Measurements from ENCODE around the gene C3orf62.
A peak's percentile ranks its signal among the peaks of the same experiment; 100 is the strongest.

Gene C3orf62

DNA sequence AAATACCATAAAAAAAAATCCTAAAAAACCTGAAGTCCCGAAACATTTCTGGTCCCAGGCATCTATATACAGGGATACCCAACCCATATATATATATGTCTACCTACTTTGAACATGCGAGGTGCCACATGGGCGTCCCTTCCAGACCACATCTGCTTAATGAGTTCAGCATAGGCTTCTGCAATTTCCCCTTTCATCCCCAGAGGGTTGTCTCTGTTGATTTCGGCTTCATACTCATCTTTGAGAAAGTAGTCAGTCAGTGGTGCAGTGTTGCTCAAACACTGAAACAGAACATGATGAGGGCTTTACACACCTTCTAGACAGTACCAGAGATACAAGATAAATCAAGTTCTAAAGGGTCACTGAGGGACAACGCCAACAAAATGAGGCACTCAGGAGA lies 28.6 kb upstream of the C3orf62 start:
- CTCF ChIA-PET: interaction anchor here (1.4 kb wide), 1 partner anchor 11 kb away, joined by 3 read pairs; no protein-coding TSS in a partner anchor
- 100% methylated on average over 5 of the region's 5 CpGs for WGBS (ENCODE audit: insufficient coverage)
- H3K4me1 ChIP-seq (ENCODE audit: control extremely low read depth in 1 of 4, control insufficient read depth in 4 of 4, insufficient read depth in 4 of 4, low read length in 3 of 4): no peaks in the 10 kb centered on the region
- no peaks in the 10 kb centered on the region for H3K27me3 ChIP-seq (replicated peaks in 2 of 5; ENCODE audit: control insufficient read depth in 4 of 5, insufficient read depth in 5 of 5, low read length in 4 of 5)
- no peaks in the 10 kb centered on the region for H3K9me3 ChIP-seq (ENCODE audit: control extremely low read depth in 1 of 5, control insufficient read depth in 4 of 5, insufficient read depth in 2 of 5, low read depth in 1 of 5, low read length in 4 of 5)
- POLR2A ChIA-PET: interaction anchor here (0.8 kb wide), 1 partner anchor 124 kb away, joined by 3 read pairs; no protein-coding TSS in a partner anchor
- H3K4me3 ChIP-seq (ENCODE audit: control insufficient read depth in 1 of 7, extremely low read depth in 1 of 7, insufficient read depth in 4 of 7, low read depth in 2 of 7, low read length in 6 of 7): no peak overlapping the region
- no peak overlapping the region for H3K27ac ChIP-seq (ENCODE audit: insufficient read depth in 1 of 2, low read depth in 1 of 2, low read length in 2 of 2, poor library complexity in 1 of 2, severe bottlenecking in 2 of 2)
- DNase-seq: no peak
- H3K36me3 ChIP-seq (ENCODE audit: control insufficient read depth in 4 of 4, insufficient read depth in 4 of 4, low read length in 3 of 4): peaks cover 13 to 75% (median 57%) of the 10 kb centered on the region in 4 experiments

- Histone ChIP-seq H3K4me3 (ENCODE audit: control insufficient read depth in 1 of 7, extremely low read depth in 1 of 7, insufficient read depth in 4 of 7, low read depth in 2 of 7, low read length in 6 of 7) (no peak overlapping the region), H3K27ac (ENCODE audit: insufficient read depth in 1 of 2, low read depth in 1 of 2, low read length in 2 of 2, poor library complexity in 1 of 2, severe bottlenecking in 2 of 2) (no peak overlapping the region), H3K9me3 (ENCODE audit: control extremely low read depth in 1 of 5, control insufficient read depth in 4 of 5, insufficient read depth in 2 of 5, low read depth in 1 of 5, low read length in 4 of 5) (no peaks in the 10 kb centered on the region), H3K27me3 (replicated peaks in 2 of 5; ENCODE audit: control insufficient read depth in 4 of 5, insufficient read depth in 5 of 5, low read length in 4 of 5) (no peaks in the 10 kb centered on the region), H3K36me3 (ENCODE audit: control insufficient read depth in 4 of 4, insufficient read depth in 4 of 4, low read length in 3 of 4) (peaks cover 8 to 78% (median 61%) of the 10 kb centered on the region in 4 experiments), H3K4me1 (ENCODE audit: control extremely low read depth in 1 of 4, control insufficient read depth in 4 of 4, insufficient read depth in 4 of 4, low read length in 3 of 4) (no peaks in the 10 kb centered on the region)
- DNase-seq: no peak
- ChIA-PET CTCF (interaction anchor here (1.1 to 1.6 kb wide), 4 partner anchors 12 to 138 kb away, joined by 3 to 5 read pairs (median 4); partner anchors contain the start of gene KLHDC8B), POLR2A (interaction anchor here (0.6 kb wide), 1 partner anchor 146 kb away, joined by 4 read pairs; no protein-coding TSS in a partner anchor)
- no CpG with 5 or more reads among the region's 1 CpG for WGBS (ENCODE audit: insufficient coverage)
Observed at GRCh38 chr3:49302613-49303012, 25.6 kb upstream of the C3orf62 start.

GRCh38 chr3:49300595-49300994 lies 23.6 kb upstream of the C3orf62 start:
- H3K9me3 ChIP-seq (ENCODE audit: control extremely low read depth in 1 of 5, control insufficient read depth in 4 of 5, insufficient read depth in 2 of 5, low read depth in 1 of 5, low read length in 4 of 5): no peaks in the 10 kb centered on the region
- H3K27me3 ChIP-seq (replicated peaks in 2 of 5; ENCODE audit: control insufficient read depth in 4 of 5, insufficient read depth in 5 of 5, low read length in 4 of 5): no peaks in the 10 kb centered on the region
- H3K4me3 ChIP-seq (ENCODE audit: control insufficient read depth in 1 of 7, extremely low read depth in 1 of 7, insufficient read depth in 4 of 7, low read depth in 2 of 7, low read length in 6 of 7): no peak overlapping the region
- no peak for DNase-seq
- peaks cover 12 to 78% (median 62%) of the 10 kb centered on the region in 4 experiments for H3K36me3 ChIP-seq (ENCODE audit: control insufficient read depth in 4 of 4, insufficient read depth in 4 of 4, low read length in 3 of 4)
- WGBS (ENCODE audit: insufficient coverage): 100% methylated on average over 1 of the region's 3 CpGs
- H3K4me1 ChIP-seq (ENCODE audit: control extremely low read depth in 1 of 4, control insufficient read depth in 4 of 4, insufficient read depth in 4 of 4, low read length in 3 of 4): no peaks in the 10 kb centered on the region
- ChIA-PET CTCF (no interaction called here), POLR2A (no interaction called here)
- H3K27ac ChIP-seq (ENCODE audit: insufficient read depth in 1 of 2, low read depth in 1 of 2, low read length in 2 of 2, poor library complexity in 1 of 2, severe bottlenecking in 2 of 2): no peak overlapping the region

DNA sequence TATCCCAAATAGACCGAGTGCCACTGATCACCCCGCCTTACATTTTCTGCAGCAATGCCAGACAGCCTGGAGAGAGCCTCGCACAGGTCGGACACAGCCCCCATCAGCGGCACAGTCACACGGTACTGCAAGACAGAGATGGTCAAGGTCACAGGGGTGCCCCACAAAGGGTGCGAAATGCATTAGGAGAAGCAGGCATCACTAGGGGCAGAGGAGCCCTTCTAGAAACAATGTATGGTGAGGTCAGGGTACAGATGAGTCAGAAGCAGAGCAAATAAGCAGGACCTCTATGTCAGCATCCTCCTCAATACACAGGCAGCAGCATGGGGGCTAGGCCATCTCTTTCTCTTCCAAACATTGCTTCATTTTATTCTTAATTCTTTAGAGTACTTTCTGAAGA lies 21.5 kb upstream of the C3orf62 start:
- H3K4me1 ChIP-seq (ENCODE audit: control extremely low read depth in 1 of 4, control insufficient read depth in 4 of 4, insufficient read depth in 4 of 4, low read length in 3 of 4): no peaks in the 10 kb centered on the region
- no peak overlapping the region for H3K4me3 ChIP-seq (ENCODE audit: control insufficient read depth in 1 of 7, extremely low read depth in 1 of 7, insufficient read depth in 4 of 7, low read depth in 2 of 7, low read length in 6 of 7)
- peaks cover 15 to 79% (median 62%) of the 10 kb centered on the region in 4 experiments for H3K36me3 ChIP-seq (ENCODE audit: control insufficient read depth in 4 of 4, insufficient read depth in 4 of 4, low read length in 3 of 4)
- no peak for DNase-seq
- CTCF ChIA-PET: interaction anchor here (1.0 to 1.1 kb wide), 2 partner anchors 10 to 11 kb away, joined by 3 to 4 read pairs; no protein-coding TSS in a partner anchor
- H3K27ac ChIP-seq (ENCODE audit: insufficient read depth in 1 of 2, low read depth in 1 of 2, low read length in 2 of 2, poor library complexity in 1 of 2, severe bottlenecking in 2 of 2): no peak overlapping the region
- H3K9me3 ChIP-seq (ENCODE audit: control extremely low read depth in 1 of 5, control insufficient read depth in 4 of 5, insufficient read depth in 2 of 5, low read depth in 1 of 5, low read length in 4 of 5): no peaks in the 10 kb centered on the region
- POLR2A ChIA-PET: no interaction called here
- H3K27me3 ChIP-seq (replicated peaks in 2 of 5; ENCODE audit: control insufficient read depth in 4 of 5, insufficient read depth in 5 of 5, low read length in 4 of 5): no peaks in the 10 kb centered on the region
- 100% methylated on average over 4 of the region's 7 CpGs for WGBS (ENCODE audit: insufficient coverage)

- H3K27ac ChIP-seq (ENCODE audit: insufficient read depth in 1 of 2, low read depth in 1 of 2, low read length in 2 of 2, poor library complexity in 1 of 2, severe bottlenecking in 2 of 2): no peak overlapping the region
Observed at GRCh38 chr3:49296781-49297411, 19.9 kb upstream of the C3orf62 start.

GRCh38 chr3:49295489-49296058 lies 18.5 kb upstream of the C3orf62 start:
- Histone ChIP-seq H3K9me3 (ENCODE audit: control extremely low read depth in 1 of 5, control insufficient read depth in 4 of 5, insufficient read depth in 2 of 5, low read depth in 1 of 5, low read length in 4 of 5) (no peaks in the 10 kb centered on the region), H3K4me1 (ENCODE audit: control extremely low read depth in 1 of 4, control insufficient read depth in 4 of 4, insufficient read depth in 4 of 4, low read length in 3 of 4) (no peaks in the 10 kb centered on the region), H3K36me3 (ENCODE audit: control insufficient read depth in 4 of 4, insufficient read depth in 4 of 4, low read length in 3 of 4) (peaks cover 25 to 78% (median 56%) of the 10 kb centered on the region in 4 experiments), H3K4me3 (ENCODE audit: control insufficient read depth in 1 of 7, extremely low read depth in 1 of 7, insufficient read depth in 4 of 7, low read depth in 2 of 7, low read length in 6 of 7) (no peak overlapping the region), H3K27me3 (replicated peaks in 2 of 5; ENCODE audit: control insufficient read depth in 4 of 5, insufficient read depth in 5 of 5, low read length in 4 of 5) (no peaks in the 10 kb centered on the region), H3K27ac (ENCODE audit: insufficient read depth in 1 of 2, low read depth in 1 of 2, low read length in 2 of 2, poor library complexity in 1 of 2, severe bottlenecking in 2 of 2) (no peak overlapping the region)
- POLR2A ChIA-PET: no interaction called here
- CTCF ChIA-PET: interaction anchor here (1.2 kb wide), 1 partner anchor 16 kb away, joined by 4 read pairs; no protein-coding TSS in a partner anchor
- DNase-seq: peak; percentile 72 to 83 (median 78)
- 100% methylated on average over 1 of the region's 11 CpGs for WGBS (ENCODE audit: insufficient coverage)

More at GRCh38 chr3:49296781-49297411, 19.9 kb upstream of the C3orf62 start:
- no peak overlapping the region for H3K4me3 ChIP-seq (ENCODE audit: control insufficient read depth in 1 of 7, extremely low read depth in 1 of 7, insufficient read depth in 4 of 7, low read depth in 2 of 7, low read length in 6 of 7)
- H3K36me3 ChIP-seq (ENCODE audit: control insufficient read depth in 4 of 4, insufficient read depth in 4 of 4, low read length in 3 of 4): peaks cover 23 to 77% (median 60%) of the 10 kb centered on the region in 4 experiments
- H3K4me1 ChIP-seq (ENCODE audit: control extremely low read depth in 1 of 4, control insufficient read depth in 4 of 4, insufficient read depth in 4 of 4, low read length in 3 of 4): no peaks in the 10 kb centered on the region
- WGBS (ENCODE audit: insufficient coverage): 100% methylated on average over 1 of the region's 2 CpGs
- DNase-seq: no peak
- POLR2A ChIA-PET: no interaction called here
- no peaks in the 10 kb centered on the region for H3K9me3 ChIP-seq (ENCODE audit: control extremely low read depth in 1 of 5, control insufficient read depth in 4 of 5, insufficient read depth in 2 of 5, low read depth in 1 of 5, low read length in 4 of 5)
- H3K27me3 ChIP-seq (replicated peaks in 2 of 5; ENCODE audit: control insufficient read depth in 4 of 5, insufficient read depth in 5 of 5, low read length in 4 of 5): no peaks in the 10 kb centered on the region
- CTCF ChIA-PET: interaction anchor here (0.6 to 1.4 kb wide), 3 partner anchors 11 to 153 kb away, joined by 3 to 8 read pairs (median 4); no protein-coding TSS in a partner anchor

DNA sequence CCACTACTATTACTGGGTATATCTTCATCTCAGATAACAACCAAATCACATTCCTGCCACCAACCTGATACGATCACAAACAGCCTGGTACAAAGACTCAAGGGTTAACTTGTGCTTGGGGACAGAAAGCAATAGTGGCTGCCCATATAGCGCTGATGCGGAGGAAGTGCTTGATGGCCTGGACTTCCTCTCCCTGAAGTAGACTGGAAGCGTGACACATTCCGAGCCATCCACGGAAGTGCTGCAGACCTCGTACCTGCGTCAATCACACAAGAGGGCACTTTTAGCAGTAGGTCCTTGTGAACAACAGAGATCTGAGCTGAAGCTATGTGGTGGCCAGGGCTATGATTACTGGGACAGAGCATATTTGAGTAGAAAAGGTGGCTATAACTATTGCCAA lies 17.3 kb upstream of the C3orf62 start:
- POLR2A ChIA-PET: no interaction called here
- H3K36me3 ChIP-seq (ENCODE audit: control insufficient read depth in 4 of 4, insufficient read depth in 4 of 4, low read length in 3 of 4): peaks cover 30 to 78% (median 55%) of the 10 kb centered on the region in 4 experiments
- no peak for DNase-seq
- H3K4me1 ChIP-seq (ENCODE audit: control extremely low read depth in 1 of 4, control insufficient read depth in 4 of 4, insufficient read depth in 4 of 4, low read length in 3 of 4): no peaks in the 10 kb centered on the region
- H3K27me3 ChIP-seq (replicated peaks in 2 of 5; ENCODE audit: control insufficient read depth in 4 of 5, insufficient read depth in 5 of 5, low read length in 4 of 5): no peaks in the 10 kb centered on the region
- no peak overlapping the region for H3K4me3 ChIP-seq (ENCODE audit: control insufficient read depth in 1 of 7, extremely low read depth in 1 of 7, insufficient read depth in 4 of 7, low read depth in 2 of 7, low read length in 6 of 7)
- CTCF ChIA-PET: interaction anchor here (0.6 to 1.3 kb wide), 7 partner anchors 10 to 160 kb away, joined by 3 to 6 read pairs (median 4); no protein-coding TSS in a partner anchor
- no peaks in the 10 kb centered on the region for H3K9me3 ChIP-seq (ENCODE audit: control extremely low read depth in 1 of 5, control insufficient read depth in 4 of 5, insufficient read depth in 2 of 5, low read depth in 1 of 5, low read length in 4 of 5)
- no peak overlapping the region for H3K27ac ChIP-seq (ENCODE audit: insufficient read depth in 1 of 2, low read depth in 1 of 2, low read length in 2 of 2, poor library complexity in 1 of 2, severe bottlenecking in 2 of 2)
- 87% methylated on average over 7 of the region's 8 CpGs for WGBS (ENCODE audit: insufficient coverage)
